PC-3 (cell line): ENCODE results near the gene MYH13. TPM values are rescaled to one million over a fixed set of nuclear protein-coding genes. Genes with fewer than 3 reads are reported as not detected.
A peak's percentile ranks its signal among the peaks of the same experiment; 100 is the strongest.
"Not testable (repeated sequence)": the region's sequence is repeated elsewhere in the genome, so short reads cannot be mapped to it uniquely, and the experiment has no call there.

Experiments used
- ATAC-seq: fragments of 200-7000 bp; cut with Tn5 transposase; 2 replicates; pipeline ENCODE4 v1.9.1; 2020; ENCODE audit warnings: mild to moderate bottlenecking, moderate library complexity
- BruUV-seq: library from RNA; stranded (reverse); fragments of 400-500 nt; replicated peaks from 2 replicates; lab custom pipeline; 2021; lab: Mats Ljungman, UMichigan
- CTCF ChIA-PET: fragments of 300-600 bp; sonication (Branson Sonifier 250); formaldehyde crosslinking; loops from one replicate; lab custom pipeline; 2022; ENCODE audit warnings: antibody characterized with exemption; lab: Charles Lee
- POLR2A ChIA-PET: fragments of 300-600 bp; sonication (Branson Sonifier 250); formaldehyde crosslinking; loops from one replicate; lab custom pipeline; 2022; ENCODE audit warnings: antibody characterized with exemption; ENCODE audit not compliant: unreplicated experiment; lab: Charles Lee
- DNase-seq: peaks from one replicate; pipeline ENCODE4 v3.0.0-alpha.2; 2015
- H2AFZ ChIP-seq: fragments of 300-600 bp; sonication (generic); 2 replicates; pipeline ENCODE4 v1.6.0; 2016; ENCODE audit warnings: antibody characterized with exemption, low read length
- H3F3A ChIP-seq: fragments of 300-600 bp; sonication (generic); one replicate; pipeline ENCODE4 v1.6.0; 2017; ENCODE audit warnings: antibody characterized with exemption, low read length, control low read depth, mild to moderate bottlenecking; ENCODE audit not compliant: unreplicated experiment
- H3K27ac ChIP-seq: fragments of 300-600 bp; sonication (generic); 2 replicates; pipeline ENCODE4 v1.5.1; 2016; ENCODE audit warnings: mild to moderate bottlenecking, low read length
- H3K27me3 ChIP-seq: fragments of 300-600 bp; sonication (generic); 2 replicates; pipeline ENCODE4 v1.6.1; 2016; ENCODE audit warnings: low read length, mixed read lengths
- H3K36me3 ChIP-seq: fragments of 300-600 bp; sonication (generic); 2 replicates; pipeline ENCODE4 v1.6.1; 2016; ENCODE audit warnings: low read depth, mixed run types, low read length, mixed read lengths
- H3K4me1 ChIP-seq: fragments of 300-600 bp; sonication (generic); 2 replicates; pipeline ENCODE4 v1.5.1; 2016; ENCODE audit warnings: low read length; ENCODE audit not compliant: insufficient read depth
- H3K4me2 ChIP-seq: fragments of 300-600 bp; sonication (generic); 2 replicates; pipeline ENCODE4 v1.6.0; 2016; ENCODE audit warnings: low read length
- H3K4me3 ChIP-seq: fragments of 300-600 bp; sonication (generic); 2 replicates; pipeline ENCODE4 v1.5.1; 2016; ENCODE audit warnings: mild to moderate bottlenecking, low read length, mixed read lengths
- H3K79me2 ChIP-seq: fragments of 300-600 bp; sonication (generic); 2 replicates; pipeline ENCODE4 v1.6.1; 2017; ENCODE audit warnings: low read length, mixed read lengths
- H3K9ac ChIP-seq: fragments of 300-600 bp; sonication (generic); 2 replicates; pipeline ENCODE4 v1.6.0; 2016; ENCODE audit warnings: mild to moderate bottlenecking, low read length
- H3K9me2 ChIP-seq: fragments of 300-600 bp; sonication (generic); replicated peaks from 2 replicates; pipeline ENCODE4 v1.6.1; 2016; ENCODE audit warnings: mixed run types, low read length, mixed read lengths
- H3K9me3 ChIP-seq: fragments of 300-600 bp; sonication (generic); 2 replicates; pipeline ENCODE4 v1.6.1; 2016; ENCODE audit warnings: low read length, mixed read lengths
- H4K20me1 ChIP-seq: fragments of 300-600 bp; sonication (generic); 2 replicates; pipeline ENCODE4 v1.6.1; 2016; ENCODE audit warnings: low read length, mixed read lengths
- EZH2 ChIP-seq: fragments of 300-600 bp; sonication (generic); IDR thresholded peaks from one replicate; pipeline ENCODE4 v1.6.1; 2017; ENCODE audit warnings: antibody characterized with exemption, mild to moderate bottlenecking, low read length; ENCODE audit not compliant: unreplicated experiment
- EZH2phosphoT487 ChIP-seq: fragments of 300-600 bp; sonication (generic); IDR thresholded peaks from 2 replicates; pipeline ENCODE4 v1.6.1; 2018; ENCODE audit warnings: mild to moderate bottlenecking, antibody characterized with exemption, low read length, borderline replicate concordance
- intact Hi-C: fragments of 100-400 bp; cut with micrococcal nuclease; formaldehyde crosslinking; loops from 2 replicates; pipeline ENCODE4 v1.9.0; 2023
- total RNA-seq: library from RNA; depleted of rRNA; stranded (reverse); fragments of >200 nt; gene quantifications from 2 replicates; pipeline ENCODE4 v1.2.3, GENCODE V29; 2014
- TF ChIP-seq, protein P1 (sequence below): fragments of 300-600 bp; sonication (generic); conservative IDR thresholded peaks from 2 replicates; pipeline ENCODE4 v1.5.1; 2017; ENCODE audit warnings: antibody characterized with exemption, low read depth, mild to moderate bottlenecking, low read length

Gene MYH13
- total RNA-seq, 1 experiment from 2014 or later = not detected

DNA sequence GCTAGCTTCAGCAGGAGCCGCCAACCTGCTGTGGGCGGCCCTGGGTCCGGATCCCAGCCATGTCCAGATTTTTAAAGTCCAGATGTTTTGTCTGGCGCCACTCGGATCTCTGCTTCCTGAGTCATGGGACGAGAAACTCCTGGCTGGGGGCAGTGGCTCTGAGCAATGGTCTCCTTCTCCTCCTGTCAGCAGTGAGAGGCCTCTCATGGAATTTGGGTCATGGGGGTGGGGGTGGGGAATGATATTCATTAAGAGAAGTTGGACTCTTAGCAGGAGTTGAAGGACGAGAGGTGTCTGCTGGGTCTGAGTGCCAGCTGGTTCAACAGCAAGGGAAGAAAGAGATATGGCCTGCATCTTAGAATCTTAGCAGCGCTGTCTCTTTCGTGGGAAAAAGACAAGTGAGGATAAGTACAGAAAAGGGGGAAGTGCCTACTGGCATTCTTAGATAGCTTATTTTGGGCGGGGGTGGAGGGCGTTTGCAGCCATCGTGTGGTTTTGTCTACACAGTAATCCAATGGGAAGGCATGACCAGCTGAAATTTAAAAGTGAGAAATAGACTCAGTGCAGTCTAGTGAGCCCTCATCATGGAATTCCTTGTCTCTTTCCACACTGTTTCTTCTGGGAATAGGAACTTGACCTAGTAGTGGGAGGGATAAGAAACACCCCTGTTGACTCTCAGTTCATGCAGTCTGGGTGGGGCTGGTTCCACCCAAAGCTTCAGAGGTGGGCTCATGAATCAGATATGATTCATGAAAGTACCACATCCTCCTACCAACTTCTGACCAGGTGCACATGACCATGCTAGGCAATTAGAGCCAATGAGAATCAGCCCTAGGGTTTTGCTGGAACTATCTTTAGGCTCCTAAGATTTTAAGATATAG lies 80.5 kb downstream of the MYH13 start:
- ChIA-PET CTCF (no interaction called here), POLR2A (no interaction called here)
- DNase-seq = peak; percentile 53
- no peak overlapping the region for H2AFZ ChIP-seq
- no peak for TF ChIP-seq EZH2
- TF ChIP-seq EZH2phosphoT487 = no peak
- TF ChIP-seq, protein P1, sequence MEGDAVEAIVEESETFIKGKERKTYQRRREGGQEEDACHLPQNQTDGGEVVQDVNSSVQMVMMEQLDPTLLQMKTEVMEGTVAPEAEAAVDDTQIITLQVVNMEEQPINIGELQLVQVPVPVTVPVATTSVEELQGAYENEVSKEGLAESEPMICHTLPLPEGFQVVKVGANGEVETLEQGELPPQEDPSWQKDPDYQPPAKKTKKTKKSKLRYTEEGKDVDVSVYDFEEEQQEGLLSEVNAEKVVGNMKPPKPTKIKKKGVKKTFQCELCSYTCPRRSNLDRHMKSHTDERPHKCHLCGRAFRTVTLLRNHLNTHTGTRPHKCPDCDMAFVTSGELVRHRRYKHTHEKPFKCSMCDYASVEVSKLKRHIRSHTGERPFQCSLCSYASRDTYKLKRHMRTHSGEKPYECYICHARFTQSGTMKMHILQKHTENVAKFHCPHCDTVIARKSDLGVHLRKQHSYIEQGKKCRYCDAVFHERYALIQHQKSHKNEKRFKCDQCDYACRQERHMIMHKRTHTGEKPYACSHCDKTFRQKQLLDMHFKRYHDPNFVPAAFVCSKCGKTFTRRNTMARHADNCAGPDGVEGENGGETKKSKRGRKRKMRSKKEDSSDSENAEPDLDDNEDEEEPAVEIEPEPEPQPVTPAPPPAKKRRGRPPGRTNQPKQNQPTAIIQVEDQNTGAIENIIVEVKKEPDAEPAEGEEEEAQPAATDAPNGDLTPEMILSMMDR = no peak
- intact Hi-C loops = loop anchor here (10.0 kb wide), 1 partner anchor 323 kb away; no protein-coding TSS in a partner anchor
- H3K9me3 ChIP-seq = no peaks in the 10 kb centered on the region
- H3F3A ChIP-seq = no peaks in the 10 kb centered on the region
- no peaks in the 10 kb centered on the region for H3K4me1 ChIP-seq
- H3K9ac ChIP-seq = no peak overlapping the region
- no peak overlapping the region for H3K4me3 ChIP-seq
- no peak overlapping the region for H3K4me2 ChIP-seq
- no peaks in the 10 kb centered on the region for H3K36me3 ChIP-seq
- no peaks in the 10 kb centered on the region for H4K20me1 ChIP-seq
- H3K27ac ChIP-seq = no peak overlapping the region
- no peaks in the 10 kb centered on the region for H3K79me2 ChIP-seq
- H3K9me2 ChIP-seq = no peaks in the 10 kb centered on the region
- no peak; the same call in 1 of the 2 replicates for ATAC-seq
- no TSS peak for BruUV-seq
- no peaks in the 10 kb centered on the region for H3K27me3 ChIP-seq

DNA sequence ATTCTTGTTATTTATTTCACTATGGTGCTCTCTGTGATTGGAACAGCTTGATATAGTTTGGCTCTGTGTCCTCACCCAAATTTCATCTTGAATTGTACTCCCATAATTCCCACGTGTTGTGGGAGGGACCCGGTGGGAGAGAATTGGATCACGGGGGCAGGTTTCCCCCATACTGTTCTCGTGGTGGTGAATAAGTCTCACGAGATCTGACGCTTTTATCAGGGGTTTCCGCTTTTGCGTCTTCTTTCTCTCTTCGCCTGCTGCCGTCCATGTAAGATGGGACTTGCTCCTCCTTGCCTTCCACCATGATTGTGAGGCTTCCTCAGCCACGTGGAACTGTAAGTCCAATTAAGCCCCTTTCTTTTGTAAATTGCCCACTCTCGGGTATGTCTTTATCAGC lies 81.2 kb downstream of the MYH13 start:
- H3K27me3 ChIP-seq, H4K20me1 ChIP-seq, H3K79me2 ChIP-seq, H3K36me3 ChIP-seq, BruUV-seq, DNase-seq, H3K4me3 ChIP-seq, H3K9ac ChIP-seq, POLR2A ChIA-PET, H3K9me3 ChIP-seq, H3F3A ChIP-seq, H3K4me1 ChIP-seq, H3K27ac ChIP-seq, H3K9me2 ChIP-seq, H2AFZ ChIP-seq, CTCF ChIA-PET, H3K4me2 ChIP-seq, ATAC-seq: not testable (repeated sequence)
- intact Hi-C loops = loop anchor here (10.0 kb wide), 1 partner anchor 323 kb away; no protein-coding TSS in a partner anchor

DNA sequence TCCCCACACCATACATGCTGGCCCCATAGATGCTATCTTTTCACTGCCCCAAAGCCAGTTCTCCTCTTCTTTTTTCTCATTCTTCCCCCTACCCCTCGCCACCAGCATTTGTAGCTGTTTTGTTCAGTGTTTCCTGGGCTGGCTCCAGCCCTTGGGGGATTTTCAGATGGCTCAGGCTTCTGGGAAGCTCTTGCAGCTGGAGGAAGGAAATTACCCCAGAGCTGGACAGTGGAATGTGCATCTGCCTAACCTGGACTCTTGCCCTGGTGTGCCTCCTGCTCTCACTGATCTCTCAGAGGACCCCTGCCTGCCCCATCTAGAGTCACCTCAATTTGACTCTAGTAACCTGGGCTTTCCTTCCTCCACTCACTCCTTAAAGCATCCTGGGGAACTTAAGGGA lies 82.8 kb downstream of the MYH13 start:
- TF ChIP-seq EZH2phosphoT487 (no peak), EZH2 (no peak)
- TF ChIP-seq, protein P1 = no peak
- ATAC-seq = no peak
- intact Hi-C loops = loop anchor here (10.0 kb wide), 1 partner anchor 325 kb away; no protein-coding TSS in a partner anchor
- no peak for DNase-seq
- CTCF ChIA-PET = no interaction called here
- no TSS peak for BruUV-seq
- Histone ChIP-seq H3K27me3 (no peaks in the 10 kb centered on the region), H3K4me3 (no peak overlapping the region), H3K36me3 (no peaks in the 10 kb centered on the region), H3K27ac (no peak overlapping the region), H3K4me2 (no peak overlapping the region), H4K20me1 (no peaks in the 10 kb centered on the region), H3K9ac (no peak overlapping the region), H3K4me1 (no peaks in the 10 kb centered on the region), H3K9me2 (no peaks in the 10 kb centered on the region), H3K9me3 (no peaks in the 10 kb centered on the region), H3K79me2 (no peaks in the 10 kb centered on the region), H3F3A (no peaks in the 10 kb centered on the region), H2AFZ (no peak overlapping the region)
- POLR2A ChIA-PET = no interaction called here
